Activated naive CD4-positive, alpha-beta T cell treated with anti-CD3 and anti-CD28 coated beads, Interleukin-2, amount 50 U/mL, for 16 hours (primary cell): ENCODE results near the gene MLIP.

Experiments used
- DNase-seq: peaks from one replicate; pipeline ENCODE4 v3.0.0-alpha.2; 2020

MLIP gene

DNA sequence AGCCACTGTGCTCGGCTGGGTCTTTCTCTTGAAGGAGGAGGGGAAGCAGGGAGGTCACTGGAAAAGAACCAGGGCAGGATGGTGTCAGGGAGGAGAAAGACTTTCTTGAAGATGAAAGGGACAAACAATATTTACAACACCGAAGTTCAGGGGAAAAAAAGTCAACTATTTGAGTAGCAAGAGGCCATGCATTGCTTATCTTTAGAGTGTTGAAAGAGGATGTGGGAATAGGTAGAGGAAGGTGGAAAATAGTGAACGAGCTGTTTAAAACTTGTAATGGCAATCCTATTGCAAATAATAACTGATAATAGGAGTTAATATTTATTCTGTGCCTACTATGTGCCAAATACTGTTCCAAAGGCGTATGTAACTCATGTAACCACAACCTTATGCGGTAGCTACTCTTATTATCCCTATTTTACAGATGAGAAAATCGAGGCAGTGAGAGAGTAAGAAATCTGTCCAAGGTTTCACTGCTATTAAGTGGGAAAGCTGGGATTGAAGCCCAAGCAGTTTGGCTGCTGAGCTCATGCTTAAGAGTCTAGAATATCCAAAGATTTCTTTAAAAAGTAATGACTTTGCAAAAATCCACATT lies 12.7 kb upstream of the MLIP start:
- no peak for DNase-seq

DNA sequence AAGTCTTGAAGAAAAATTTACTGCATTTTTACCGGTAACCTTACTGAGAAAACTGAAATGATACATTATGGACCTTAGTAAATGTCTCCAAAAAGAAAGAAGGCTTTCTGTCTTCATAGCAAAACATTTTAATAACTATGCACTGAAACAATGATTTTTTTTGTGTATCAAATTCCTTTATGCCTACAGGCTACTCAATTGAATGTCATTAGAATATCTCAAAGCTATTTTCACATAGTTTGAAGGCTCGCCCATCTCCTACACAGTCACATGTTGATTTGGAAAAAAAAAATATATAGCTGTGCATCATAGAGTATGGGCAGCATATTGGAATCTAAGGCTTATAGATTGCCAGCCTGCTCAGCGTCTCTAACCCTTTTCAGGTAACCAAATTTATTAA lies 12.0 kb upstream of the MLIP start:
- DNase-seq: no peak

DNA sequence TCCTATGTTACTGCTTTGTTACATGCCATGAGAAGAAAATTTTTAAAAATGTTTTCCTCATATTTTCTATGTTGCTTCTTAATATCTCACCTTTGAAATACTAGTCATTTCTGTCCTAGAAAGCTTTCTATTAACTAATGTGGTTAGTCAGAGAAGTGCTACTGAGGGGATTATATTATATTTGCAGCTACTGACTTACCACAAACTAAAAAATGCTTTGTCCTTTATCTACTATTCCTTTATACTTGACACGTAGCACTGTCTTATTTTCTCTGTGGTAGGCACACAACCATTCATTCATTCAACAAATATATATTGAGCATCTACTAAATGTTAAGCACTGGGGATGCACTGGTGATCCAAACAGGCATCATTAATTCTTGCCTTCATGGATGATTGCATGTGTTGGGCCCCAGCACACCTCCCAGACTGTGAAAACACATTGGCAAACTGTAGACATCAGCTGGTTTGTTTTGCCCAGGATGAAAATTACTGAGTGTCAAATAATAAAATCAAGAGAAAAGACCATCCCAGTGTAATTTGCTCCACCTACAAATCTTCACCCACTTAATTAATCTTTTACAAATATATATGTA lies 10.7 kb upstream of the MLIP start:
- DNase-seq: no peak

DNA sequence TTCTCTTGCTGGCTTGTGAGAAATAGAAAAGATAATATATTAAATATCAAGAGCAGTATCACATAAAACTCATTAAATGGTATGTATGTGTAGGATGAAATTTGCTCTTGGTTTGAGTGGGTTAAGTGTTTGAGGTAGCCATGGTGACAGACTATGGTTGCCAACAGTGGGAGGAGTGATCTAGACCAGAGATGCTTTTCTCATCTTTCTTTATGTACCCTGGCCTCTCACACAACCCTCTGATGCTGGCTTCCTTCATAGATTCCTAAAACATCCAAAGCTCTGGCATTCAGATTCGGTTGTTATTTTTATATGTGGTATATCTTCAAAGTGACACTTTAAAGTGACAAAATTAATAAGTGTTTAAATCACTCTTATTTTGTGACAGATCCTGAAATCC lies 9.0 kb upstream of the MLIP start:
- DNase-seq: no peak

DNA sequence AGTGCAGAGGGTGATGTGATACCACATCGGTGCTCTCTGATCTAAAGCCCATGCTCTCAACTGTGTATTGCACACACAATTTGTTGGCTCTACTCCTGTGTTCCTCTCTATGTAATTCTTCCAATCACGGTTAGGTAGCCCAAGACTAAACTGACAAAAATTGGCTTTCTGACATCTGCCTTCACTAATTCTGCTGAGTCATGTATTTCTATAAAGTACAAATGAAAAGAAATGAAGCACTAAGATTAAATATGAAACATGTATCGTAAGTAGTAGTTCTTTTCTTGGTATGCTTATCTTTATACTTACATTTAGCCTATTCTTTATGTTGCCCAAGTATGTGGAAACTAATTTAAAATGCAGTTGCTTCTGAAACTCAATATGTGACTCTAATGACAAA lies 7.7 kb upstream of the MLIP start:
- no peak for DNase-seq

DNA sequence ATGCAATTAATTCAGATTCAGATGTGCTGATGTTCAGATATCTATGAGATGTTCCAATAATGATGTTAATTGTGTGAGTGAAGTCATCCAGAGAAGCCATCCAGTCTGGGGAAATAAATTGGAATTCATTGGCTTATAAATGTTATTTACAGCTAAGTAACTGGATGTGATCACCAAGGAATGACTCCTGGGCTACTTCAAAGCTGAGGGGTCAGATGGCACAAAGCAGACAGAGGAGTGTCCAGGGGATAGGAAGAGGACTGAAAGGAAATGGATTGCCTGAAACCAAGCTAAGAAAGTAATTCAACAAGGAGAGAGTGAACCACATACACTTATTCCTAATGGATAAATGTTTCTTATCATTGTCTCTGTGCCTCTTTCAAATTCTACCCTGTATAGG lies 4.5 kb upstream of the MLIP start:
- no peak for DNase-seq

DNA sequence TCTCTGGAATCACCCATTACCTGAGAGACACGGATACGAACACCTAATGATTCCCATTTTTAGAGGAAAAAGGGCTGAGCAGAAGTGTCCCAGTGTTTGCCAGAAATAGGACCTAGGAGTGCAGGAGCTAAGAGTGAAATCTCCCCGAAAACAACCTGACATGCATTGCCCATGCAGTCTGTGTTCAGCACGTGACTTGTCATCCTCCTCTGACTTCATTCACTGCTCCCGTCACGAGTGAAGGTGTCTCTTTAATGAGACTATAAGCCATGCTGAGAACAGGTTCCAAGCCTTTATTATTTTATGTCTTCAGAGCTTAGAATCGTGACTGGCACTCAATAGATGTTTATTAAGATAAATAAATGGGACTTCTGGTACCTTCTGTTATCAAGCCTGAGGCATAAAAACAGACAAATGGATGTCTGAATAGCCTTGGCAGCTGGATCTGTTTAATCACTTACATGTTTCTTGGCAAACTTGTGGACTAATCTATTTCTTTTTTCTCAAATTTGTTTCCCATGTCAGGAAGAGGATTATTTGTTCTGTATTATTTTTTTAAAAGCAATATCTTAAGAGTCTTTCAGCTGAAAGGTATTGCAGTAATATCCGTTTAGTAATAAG lies 3.7 kb upstream of the MLIP start:
- no peak for DNase-seq

DNA sequence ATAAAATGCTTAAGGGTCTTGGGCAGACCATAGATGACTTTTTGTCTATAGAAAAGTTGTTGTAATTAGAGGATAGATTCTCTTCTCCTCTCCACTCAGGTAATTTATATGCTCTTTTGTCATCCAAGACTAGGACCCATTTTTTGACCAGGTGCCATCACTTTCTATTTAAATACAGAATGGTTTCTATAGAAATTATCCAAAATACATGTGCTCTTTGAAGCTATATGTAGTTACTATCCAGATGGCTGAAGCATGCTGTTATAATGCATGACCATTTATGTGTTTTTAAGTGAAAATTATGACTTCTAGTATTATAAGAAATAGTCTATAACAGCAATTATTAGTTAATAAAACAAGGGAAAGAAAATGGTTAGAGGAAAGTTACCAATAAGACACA lies 3.0 kb upstream of the MLIP start:
- no peak for DNase-seq

DNA sequence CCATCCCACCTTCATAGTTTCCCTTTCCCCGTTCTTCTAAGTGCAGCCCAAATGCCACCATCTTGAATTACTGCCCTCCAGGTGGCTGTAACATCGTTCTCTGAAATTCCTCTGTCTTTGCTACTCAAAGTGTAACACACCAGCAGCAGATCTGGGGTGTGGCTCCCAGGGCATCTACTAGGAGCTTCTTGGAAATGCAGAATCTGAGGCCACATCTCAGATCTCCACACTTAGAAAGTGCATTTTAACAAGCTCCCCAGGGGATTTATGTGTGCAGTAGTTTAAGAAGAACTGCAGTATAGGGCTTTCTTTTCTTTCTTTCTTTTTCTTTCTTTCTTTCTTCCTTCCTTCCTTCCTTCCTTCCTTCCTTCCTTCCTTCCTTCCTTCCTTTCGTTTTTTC lies 1.7 kb upstream of the MLIP start:
- no peak for DNase-seq

DNA sequence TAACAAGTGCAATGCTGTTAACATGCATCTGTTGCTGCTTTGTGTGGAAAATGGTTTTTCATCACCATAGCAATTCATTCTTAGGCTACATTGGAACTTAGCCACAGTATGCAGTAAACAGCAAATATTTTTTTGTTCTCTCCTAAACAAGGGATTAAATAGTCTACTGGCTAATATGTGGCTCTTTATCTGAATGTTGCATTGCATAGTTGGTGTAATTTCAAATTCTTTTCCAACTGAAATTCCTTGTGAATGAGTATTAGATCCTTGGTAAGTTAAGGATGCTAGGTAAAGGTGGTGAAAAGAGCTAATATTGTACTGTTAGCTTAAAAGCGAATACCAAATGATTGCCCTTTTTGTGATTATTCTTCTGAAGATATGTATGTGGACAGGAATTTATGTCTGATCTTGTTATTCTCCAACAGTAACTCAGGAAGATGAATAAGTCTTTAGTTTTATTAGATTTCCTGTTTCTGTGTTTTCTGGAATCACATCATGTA lies 958 bp downstream of the MLIP start:
- no peak for DNase-seq

DNA sequence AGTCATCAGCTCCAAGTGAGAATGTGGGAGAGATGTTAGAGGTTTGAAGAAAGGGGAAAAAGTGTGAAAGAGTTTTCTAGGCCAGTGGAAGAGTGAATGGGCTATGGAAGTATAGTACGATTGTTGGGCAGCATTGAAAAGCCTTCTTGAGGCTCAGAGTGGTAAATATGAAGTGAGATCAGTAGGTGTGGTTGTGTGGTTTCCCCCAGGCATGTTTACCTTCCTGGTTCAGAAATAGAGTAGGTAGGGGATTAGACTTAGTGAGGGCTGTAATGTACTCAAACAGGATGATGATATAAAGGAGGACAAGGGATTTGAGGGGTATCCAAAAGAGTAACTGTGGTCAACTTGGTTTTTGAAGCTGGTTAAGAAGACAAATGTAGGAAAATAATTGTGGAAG lies 3.7 kb downstream of the MLIP start:
- DNase-seq: no peak

DNA sequence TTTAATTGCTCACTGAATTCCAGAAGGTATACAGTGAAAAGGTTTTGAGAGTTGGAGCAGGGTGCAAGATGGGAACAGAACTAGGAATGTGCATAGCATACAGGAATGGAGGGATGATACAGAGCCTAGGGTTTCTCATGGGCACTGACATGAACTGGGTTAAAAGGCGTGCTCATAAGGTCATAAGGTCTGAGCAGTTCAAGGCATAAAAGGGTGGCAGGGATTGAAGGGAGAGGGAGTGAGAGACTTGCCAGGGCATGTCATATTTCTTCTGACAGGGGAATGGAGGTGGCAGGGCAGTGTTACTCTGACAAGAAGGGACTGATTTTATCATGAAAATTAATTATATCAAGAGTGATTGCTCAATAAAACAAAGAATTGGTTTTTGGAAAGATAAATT lies 4.7 kb downstream of the MLIP start:
- DNase-seq: no peak

DNA sequence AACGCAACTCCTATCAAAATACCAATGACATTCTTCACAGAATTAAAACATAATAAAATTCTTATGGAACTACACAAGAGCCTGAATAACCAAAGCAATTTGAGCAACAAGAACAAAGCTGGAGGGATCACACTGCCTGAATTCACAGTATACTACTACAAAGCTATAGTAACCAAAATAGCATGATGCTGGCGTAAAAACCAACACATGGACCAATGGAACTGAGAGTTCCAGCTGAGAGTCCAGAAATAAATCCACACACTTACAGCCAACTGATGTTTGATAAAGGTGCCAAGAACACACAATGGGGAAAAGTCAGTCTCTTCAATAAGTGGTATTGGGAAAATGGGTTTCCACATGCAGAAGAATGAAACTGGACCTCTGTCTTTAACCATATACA lies 6.9 kb downstream of the MLIP start:
- no peak for DNase-seq

DNA sequence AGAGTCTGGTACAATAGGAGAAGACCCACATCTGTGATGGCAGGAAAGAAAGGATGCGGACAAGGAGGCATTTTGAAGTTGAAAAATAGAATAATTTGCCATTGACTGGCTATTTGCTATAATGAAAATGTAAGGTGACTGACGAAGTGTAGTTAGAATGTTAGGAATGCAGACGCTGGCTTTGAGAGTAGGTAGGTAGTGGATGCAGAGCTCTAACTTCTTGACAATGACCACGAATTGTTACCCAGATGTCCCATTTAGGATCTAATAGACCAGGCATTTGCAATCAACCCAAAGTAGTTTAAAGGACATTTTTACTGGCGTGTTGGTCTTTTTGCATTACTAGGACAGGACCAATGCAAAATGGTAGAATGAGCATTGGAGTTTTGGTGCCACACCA lies 14.2 kb downstream of the MLIP start:
- no peak for DNase-seq

DNA sequence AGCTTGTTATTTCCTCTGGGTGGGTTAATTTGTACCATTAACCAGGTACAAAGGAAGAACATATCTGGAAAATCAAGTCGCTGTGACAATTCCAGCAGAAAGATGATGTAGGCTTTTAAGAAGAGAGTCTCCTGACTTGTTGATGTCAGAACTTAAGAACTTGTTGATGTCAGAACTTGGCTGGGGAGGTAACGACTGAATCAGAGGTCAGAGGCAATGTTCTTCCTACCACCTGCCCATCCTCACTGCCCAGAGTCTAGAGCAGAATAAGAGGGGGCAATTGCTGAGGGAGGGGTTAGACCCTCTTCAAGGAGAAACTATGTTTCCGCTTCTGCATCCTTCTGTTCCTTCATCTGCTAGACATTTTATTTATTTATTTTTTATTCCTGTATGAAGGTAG lies 18.9 kb downstream of the MLIP start:
- no peak for DNase-seq

DNA sequence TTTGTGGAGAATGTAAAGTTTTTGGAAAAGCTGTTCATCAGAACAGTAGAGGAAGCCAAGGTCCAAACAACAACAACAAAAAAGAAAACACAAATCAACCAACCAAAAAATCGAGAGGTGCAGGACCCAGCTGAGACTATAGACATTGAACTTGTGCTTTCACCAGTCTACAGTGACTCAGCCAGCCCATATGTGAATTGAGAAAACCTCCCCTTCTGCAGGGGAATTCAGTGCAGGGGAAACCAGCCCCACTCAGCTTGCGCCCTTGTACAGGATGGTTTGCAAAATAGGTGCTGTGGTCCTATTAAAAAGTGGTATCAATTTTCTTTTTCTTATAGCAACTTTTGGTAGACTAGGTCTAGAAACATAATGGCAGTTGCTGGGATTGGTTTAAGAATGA lies 21.3 kb downstream of the MLIP start:
- no peak for DNase-seq

DNA sequence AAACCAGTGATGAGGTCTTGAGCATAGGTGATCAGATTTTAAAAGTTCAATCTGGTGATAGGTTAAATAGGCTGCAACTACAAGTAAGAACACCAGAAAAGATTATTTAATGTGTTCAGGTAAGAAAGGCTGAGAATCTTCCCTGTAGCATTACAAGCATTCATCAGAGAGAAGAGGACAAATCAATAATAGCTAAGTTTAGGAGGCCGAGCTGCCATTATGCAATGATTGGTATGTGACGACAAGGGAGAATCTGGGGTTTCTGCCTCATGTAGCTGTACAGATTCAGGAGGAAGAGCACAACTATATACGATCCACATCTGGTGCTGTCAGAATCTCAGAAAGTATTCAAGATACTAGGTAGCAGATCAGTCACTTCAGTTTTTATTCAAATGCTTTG lies 21.9 kb downstream of the MLIP start:
- DNase-seq: no peak

DNA sequence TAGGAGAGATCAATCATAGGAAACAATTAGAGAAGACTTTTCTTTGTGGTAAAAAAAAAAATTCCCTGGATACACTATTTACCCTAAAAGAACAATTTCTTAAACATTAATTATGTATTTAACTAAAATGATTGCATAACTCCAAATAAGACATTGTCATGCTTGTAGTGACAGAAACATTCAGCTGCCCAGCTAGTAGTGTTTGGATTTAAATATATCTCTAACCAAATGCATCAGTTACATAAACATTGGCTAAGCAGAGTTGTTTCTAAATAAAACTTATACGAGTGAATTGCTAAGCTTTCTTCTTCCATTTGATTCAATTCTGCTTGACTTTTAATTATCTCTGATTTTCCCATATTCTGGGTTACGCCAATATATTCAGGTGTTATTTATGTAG lies 23.7 kb downstream of the MLIP start:
- DNase-seq: no peak

DNA sequence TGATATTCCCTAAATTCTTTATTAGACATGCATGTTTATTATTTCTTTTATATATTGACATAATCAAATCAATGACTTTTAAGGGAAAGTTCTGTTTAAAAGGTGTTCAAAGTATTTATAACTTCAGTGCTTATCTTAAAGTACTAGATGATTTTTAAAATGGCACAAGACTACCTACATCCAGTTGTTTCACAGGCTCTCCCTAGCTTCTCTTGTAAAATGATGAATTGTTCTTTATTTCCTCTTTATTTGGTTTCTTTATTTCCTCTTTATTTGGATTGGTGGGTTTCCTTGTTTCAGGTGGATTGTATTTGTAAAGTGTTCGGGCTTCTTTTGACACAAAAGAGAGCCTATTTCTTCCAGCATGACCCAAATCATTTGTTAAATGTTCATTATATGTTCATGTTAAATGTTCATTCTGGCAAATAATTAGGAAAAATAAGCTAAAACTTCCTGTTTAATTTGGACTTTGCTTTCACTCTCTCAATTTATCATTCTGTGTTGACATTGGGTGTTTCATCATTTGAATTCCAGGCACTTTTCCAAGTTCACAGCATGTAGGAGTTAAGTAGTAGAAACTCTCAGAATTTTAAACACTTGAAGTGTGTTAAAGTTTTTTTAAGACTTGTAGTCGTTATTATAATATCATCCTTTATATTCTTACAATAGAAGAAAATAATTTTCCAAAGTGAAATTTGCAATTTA lies 24.6 kb downstream of the MLIP start:
- DNase-seq: no peak

DNA sequence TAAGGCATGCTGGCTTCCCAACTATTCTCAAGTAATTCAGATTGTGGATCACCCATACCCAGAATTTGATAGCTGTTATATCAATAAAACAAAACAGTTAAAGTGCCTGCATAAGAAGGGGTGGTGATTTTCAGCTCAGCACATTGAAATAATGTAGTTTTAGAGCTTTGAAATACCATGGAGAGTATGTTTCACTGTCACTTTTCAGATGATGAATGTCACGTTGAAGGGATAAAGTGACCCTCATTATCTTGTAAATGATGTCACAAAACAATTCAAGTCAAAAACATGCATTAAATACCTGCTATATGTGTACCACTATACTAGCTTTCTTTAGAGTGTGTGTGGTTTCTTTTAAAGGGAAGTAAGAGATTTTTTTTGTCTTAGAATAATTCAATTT lies 27.6 kb downstream of the MLIP start:
- no peak for DNase-seq

DNA sequence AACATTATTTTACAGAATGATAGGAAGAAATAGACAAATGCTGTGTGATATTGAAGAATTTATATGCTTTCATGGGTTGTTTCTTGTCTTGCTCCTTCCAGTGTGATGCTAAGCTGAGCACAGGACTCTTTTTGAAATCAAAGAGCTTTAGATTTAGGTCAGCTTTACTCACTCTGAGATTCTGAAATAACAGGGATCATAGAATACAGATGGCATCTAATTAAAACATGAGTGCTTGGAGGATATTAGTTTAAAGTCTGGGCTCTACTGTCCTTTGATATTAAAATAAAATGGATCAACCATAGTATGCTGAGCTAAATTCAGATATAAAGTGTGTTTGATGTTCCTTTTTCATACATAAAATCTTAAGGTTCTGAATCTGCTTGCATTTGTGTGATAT lies 29.6 kb downstream of the MLIP start:
- DNase-seq: no peak

DNA sequence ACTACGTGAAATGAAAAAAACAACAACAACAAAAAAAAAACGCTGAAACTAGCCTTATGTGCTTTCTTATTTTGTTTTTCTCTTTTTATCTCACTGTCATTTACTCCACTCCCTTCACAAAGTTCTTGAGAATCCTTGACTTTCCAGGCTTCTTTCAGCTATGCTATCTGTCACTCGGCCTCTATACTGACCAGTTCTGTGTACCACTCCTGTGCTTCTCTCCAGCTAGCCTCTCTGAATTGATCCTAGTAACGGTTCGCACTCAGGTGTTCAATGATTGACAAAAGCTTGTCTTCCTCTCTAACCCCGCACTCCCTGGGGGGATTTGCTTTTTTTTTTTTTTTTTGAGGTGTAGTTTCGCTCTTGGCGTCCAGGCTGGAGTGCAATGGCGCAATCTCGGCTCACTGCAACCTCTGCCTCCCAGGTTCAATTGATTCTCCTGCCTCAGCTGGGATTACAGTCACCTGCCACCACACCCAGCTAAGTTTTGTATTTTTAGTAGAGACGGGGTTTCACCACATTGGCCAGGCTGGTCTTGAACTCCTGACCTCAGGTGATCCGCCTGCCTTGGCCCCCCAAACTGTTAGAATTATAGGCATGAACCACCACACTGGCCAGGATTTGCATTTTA lies 31.8 kb downstream of the MLIP start:
- no peak for DNase-seq

DNA sequence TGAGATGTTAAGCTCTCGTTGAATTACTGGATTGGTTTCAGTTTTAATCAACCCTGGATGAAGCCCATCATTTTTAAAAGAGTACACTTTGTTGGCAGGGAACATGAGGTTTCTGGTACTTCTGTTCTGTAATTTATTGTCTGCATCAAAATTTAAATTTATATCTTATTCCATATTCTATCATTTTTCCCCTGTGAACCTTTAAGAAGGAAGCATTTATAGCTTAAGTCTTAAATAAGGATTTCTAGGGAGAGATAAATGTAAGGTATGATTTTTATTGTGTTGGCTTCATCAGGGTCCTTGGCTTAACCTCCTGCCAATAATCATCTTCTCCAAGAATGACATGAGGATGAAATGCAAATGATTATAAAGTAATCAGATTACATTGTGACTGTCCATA lies 40.6 kb downstream of the MLIP start:
- DNase-seq: no peak
